Right cardiac atrium (tissue), 5 donors: ENCODE data around the gene CLCF1. TPM values are rescaled to one million over a fixed set of nuclear protein-coding genes. Genes with fewer than 3 reads are reported as not detected.
A peak's percentile ranks its signal among the peaks of the same experiment; 100 is the strongest.

ENCODE experiments used
- ATAC-seq, 2 donors: fragments of 200-7000 bp; cut with Tn5 transposase; one replicate each; pipeline versions ENCODE4 v1.8.0 to v1.9.1; 2020; ENCODE audit warnings: moderate library complexity in 2 of 2, mild to moderate bottlenecking in 1 of 2
- DNase-seq, 3 donors: peaks; one replicate each; pipeline ENCODE4 v3.0.0-alpha.2; 2020
- H3K27ac ChIP-seq: one replicate; pipeline ENCODE4 v1.5.1; 2013; ENCODE audit warnings: mild to moderate bottlenecking, low read length, control low read depth, moderate library complexity
- H3K27me3 ChIP-seq: one replicate; pipeline ENCODE4 v1.6.1; 2013; ENCODE audit not compliant: control insufficient read depth, insufficient read depth
- H3K4me1 ChIP-seq: one replicate; pipeline ENCODE4 v1.6.1; 2013; ENCODE audit warnings: low read length; ENCODE audit not compliant: control insufficient read depth, insufficient read depth
- H3K4me3 ChIP-seq: one replicate; pipeline ENCODE4 v1.5.1; 2013; ENCODE audit warnings: low read length, control low read depth
- H3K9me3 ChIP-seq: one replicate; pipeline ENCODE4 v1.6.1; 2013; ENCODE audit warnings: low read length; ENCODE audit not compliant: control insufficient read depth
- WGBS: extraction: QIAGEN DNeasy Blood & Tissue Kit; methylation state at CpG from one replicate; pipeline ENCODE4 v1.1.7; 2013; 5-methylcytosine and 5-hydroxymethylcytosine counted together
- intact Hi-C, 4 donors: fragments of 100-400 bp; cut with DNase I; formaldehyde crosslinking; loops; one replicate each; pipeline versions ENCODE4 v1.11.0 to v1.14.0; 2022 to 2023
- polyA plus RNA-seq: library from polyadenylated mRNA; stranded (reverse); fragments of 200-250 nt; gene quantifications from one replicate; pipeline ENCODE4 v1.2.3, GENCODE V29; 2013
- total RNA-seq, 4 donors: library from RNA; stranded (reverse); fragmentation: NEBNext Ultra II Directional; extraction: Animal tissue kit (Norgen Biotek cat#: 25700); gene quantifications; one replicate each; pipeline ENCODE4 v1.2.1, GENCODE V29; 2021
- donor health status: healthy with polysubstance abuse.
- donor health status: DM: no; HTN: yes; CAD: no.
- donor health status: DM: no; HTN: no; CAD: no.
- donor health status: DM: no; HTN: yes; CAD: no; lungs with severe emphysema.
- donor health status: DM: yes; HTN: yes; CAD: no.

CLCF1 gene
- total and polyA plus RNA-seq, 5 donors, result 2.9 to 6.1 (median 3.1) TPM

- intact Hi-C loops, result loop anchor here in 1 of 4 donors (10.0 kb wide), 1 partner anchor 109 kb away; the partner anchor contains the start of genes CDK2AP2 and PITPNM1
- ATAC-seq (no peak), DNase-seq (peak in 1 of 3 donors; percentile 47)
- Histone ChIP-seq H3K9me3 (no peaks in the 10 kb centered on the region), H3K27me3 (no peaks in the 10 kb centered on the region), H3K27ac (no peak overlapping the region), H3K4me1 (peaks cover 7% of the 10 kb centered on the region), H3K4me3 (no peak overlapping the region)
- WGBS, result 85% methylated on average over 19 of the region's 19 CpGs
Observed at GRCh38 chr11:67395555-67396258, 22.3 kb upstream of the CLCF1 start.

- H3K4me1 ChIP-seq, result peaks cover 2% of the 10 kb centered on the region
- 77% methylated on average over 5 of the region's 5 CpGs for WGBS
- ATAC-seq (no peak), DNase-seq (peak in 1 of 3 donors; percentile 30)
- H3K4me3 ChIP-seq, result no peak overlapping the region
- no peak overlapping the region for H3K27ac ChIP-seq
- intact Hi-C loops, result loop anchor here in 3 of 4 donors (5.0 to 10.0 kb wide), 3 partner anchors 42 to 113 kb away; partner anchors contain the start of genes CDK2AP2 (in 2 of the 3), PITPNM1 (in 2 of the 3) and POLD4 (in 1 of the 3)
- no peaks in the 10 kb centered on the region for H3K27me3 ChIP-seq
- no peaks in the 10 kb centered on the region for H3K9me3 ChIP-seq
Observed at GRCh38 chr11:67393990-67394389, 20.6 kb upstream of the CLCF1 start.

GRCh38 chr11:67393437-67393836 lies 20.0 kb upstream of the CLCF1 start:
- intact Hi-C loops, result loop anchor here in 3 of 4 donors (5.0 to 10.0 kb wide), 3 partner anchors 41 to 114 kb away; partner anchors contain the start of genes CDK2AP2 (in 2 of the 3), PITPNM1 (in 2 of the 3) and POLD4 (in 1 of the 3)
- WGBS, result 92% methylated on average over 18 of the region's 18 CpGs
- H3K27ac ChIP-seq, result no peak overlapping the region
- ATAC-seq, result no peak
- no peaks in the 10 kb centered on the region for H3K27me3 ChIP-seq
- H3K4me3 ChIP-seq, result no peak overlapping the region
- DNase-seq, result peak in 1 of 3 donors; percentile 47
- H3K9me3 ChIP-seq, result no peaks in the 10 kb centered on the region
- peaks cover 2% of the 10 kb centered on the region for H3K4me1 ChIP-seq

DNA sequence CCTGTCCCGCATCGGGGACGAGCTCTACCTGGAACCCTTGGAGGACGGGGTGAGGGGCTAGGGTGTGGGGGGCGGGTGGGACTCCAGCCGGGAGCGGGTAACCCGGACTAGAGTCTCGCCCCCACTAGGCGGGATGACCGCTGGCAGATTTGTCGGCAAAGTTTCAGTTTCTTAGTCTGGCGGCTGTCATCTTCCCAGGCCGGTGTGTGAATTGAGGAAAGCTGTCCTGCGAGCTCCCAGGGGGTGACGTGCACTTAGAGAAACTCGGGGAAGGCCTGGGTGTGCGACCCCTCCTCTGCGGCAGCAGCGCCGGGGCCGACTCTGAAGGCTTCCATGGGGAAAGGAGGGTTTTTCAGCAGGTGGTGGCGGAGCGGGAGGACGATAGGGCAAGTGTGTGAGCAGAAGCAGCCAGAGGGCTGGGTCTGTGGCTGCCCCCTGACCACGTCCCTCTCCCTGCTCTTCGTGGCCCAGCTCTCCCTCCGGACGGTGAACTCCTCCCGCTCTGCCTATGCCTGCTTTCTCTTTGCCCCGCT lies 18.9 kb upstream of the CLCF1 start:
- ATAC-seq, result peak; percentile 1

DNA sequence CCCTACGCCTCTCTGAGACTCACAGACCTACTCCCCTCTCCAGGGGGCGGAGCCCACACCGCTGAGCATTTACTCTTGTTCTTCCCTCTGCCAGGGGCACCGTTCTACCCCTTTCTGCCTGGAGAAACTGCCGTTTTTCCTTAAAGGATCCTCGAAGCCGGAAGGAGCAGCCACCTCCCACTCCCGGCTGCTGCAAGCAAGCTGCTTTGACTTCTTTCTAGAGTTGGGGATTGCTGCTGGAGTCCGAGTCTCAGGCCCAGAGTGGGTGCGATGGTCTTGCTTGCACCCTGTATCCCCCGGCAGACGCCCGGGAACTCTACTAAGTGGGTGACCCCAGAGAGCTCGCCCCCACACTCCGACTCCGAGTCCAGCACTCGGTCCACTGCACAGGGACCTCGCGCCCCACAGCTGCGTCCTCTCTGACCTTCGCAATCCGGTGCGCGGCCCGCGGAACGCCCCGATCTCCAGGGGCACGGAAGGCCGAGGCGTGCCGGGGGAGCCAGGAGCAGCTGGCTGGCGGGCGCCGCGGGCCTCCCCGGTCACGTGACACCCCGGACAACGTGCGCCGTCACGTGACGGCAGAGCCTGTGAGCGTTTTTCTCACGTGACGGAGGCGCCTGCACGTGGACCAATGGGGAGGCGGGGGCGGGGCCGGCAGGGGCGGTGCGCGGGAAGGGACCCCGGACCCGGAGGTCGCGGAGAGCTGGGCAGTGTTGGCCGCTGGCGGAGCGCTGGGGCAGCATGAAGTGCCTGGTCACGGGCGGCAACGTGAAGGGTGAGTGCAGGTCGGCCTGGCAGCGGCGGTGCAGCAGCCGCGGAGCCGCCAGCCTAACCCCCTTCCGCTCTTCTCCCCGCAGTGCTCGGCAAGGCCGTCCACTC lies 18.1 kb upstream of the CLCF1 start, which contains the start of gene RAD9A:
TSS of gene RAD9A (plus strand) at position 683 of the 879 bp plus-strand sequence. CDS start at position 742, 59 bp downstream.
- ATAC-seq (peak; percentile 88 to 90), DNase-seq (peak; percentile 96 to 99 (median 98))
- no peaks in the 10 kb centered on the region for H3K9me3 ChIP-seq
- intact Hi-C loops, result loop anchor here in 3 of 4 donors (5.0 to 10.0 kb wide), 3 partner anchors 39 to 116 kb away; partner anchors contain the start of genes CDK2AP2 (in 2 of the 3), PITPNM1 (in 2 of the 3) and POLD4 (in 1 of the 3)
- H3K4me3 ChIP-seq, result peak within 1 kb of the TSS; percentile 73
- H3K27ac ChIP-seq, result peak within 1 kb of the TSS; percentile 44
- under 1% methylated on average over 75 of the region's 75 CpGs for WGBS
- H3K27me3 ChIP-seq, result no peaks in the 10 kb centered on the region
- H3K4me1 ChIP-seq, result peaks cover 2% of the 10 kb centered on the region

More for the DNA sequence above, 18.9 kb upstream of the CLCF1 start:
- H3K9me3 ChIP-seq, result no peaks in the 10 kb centered on the region
- H3K4me1 ChIP-seq, result peaks cover 2% of the 10 kb centered on the region
- H3K27ac ChIP-seq, result peak overlapping the region; percentile 32
- H3K4me3 ChIP-seq, result peak overlapping the region; percentile 73
- DNase-seq, result no peak
- intact Hi-C loops, result loop anchor here in 3 of 4 donors (5.0 to 10.0 kb wide), 3 partner anchors 40 to 115 kb away; partner anchors contain the start of genes CDK2AP2 (in 2 of the 3), PITPNM1 (in 2 of the 3) and POLD4 (in 1 of the 3)
- WGBS, result 8% methylated on average over 31 of the region's 31 CpGs
- no peaks in the 10 kb centered on the region for H3K27me3 ChIP-seq

DNA sequence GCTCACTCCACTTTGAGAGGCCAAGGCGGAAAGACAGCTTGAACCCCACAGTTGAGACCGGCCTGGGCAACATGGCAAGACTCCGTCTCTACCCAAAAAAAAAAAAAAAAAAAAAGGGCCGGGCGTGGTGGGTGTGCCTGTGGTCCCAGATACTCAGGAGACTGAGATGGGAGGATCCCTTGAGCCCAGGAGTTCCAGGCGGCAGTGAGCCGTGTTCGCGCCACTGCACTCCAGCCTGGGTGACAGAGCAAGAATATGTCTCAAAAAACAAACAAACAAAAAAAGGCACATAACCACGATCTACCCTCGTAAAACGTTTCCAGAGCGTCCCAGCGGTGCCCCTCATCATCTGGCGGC lies 17.5 kb upstream of the CLCF1 start:
- Histone ChIP-seq H3K4me1 (peaks cover 2% of the 10 kb centered on the region), H3K27ac (peak overlapping the region; percentile 44), H3K9me3 (no peaks in the 10 kb centered on the region), H3K27me3 (no peaks in the 10 kb centered on the region), H3K4me3 (peak overlapping the region; percentile 73)
- intact Hi-C loops, result loop anchor here in 3 of 4 donors (5.0 to 10.0 kb wide), 3 partner anchors 39 to 116 kb away; partner anchors contain the start of genes CDK2AP2 (in 2 of the 3), PITPNM1 (in 2 of the 3) and POLD4 (in 1 of the 3)
- DNase-seq (no peak), ATAC-seq (no peak)
- WGBS, result 13% methylated on average over 15 of the region's 15 CpGs

GRCh38 chr11:67389477-67389876 lies 16.1 kb upstream of the CLCF1 start:
- H3K27ac ChIP-seq, result no peak overlapping the region
- intact Hi-C loops, result no loop called here
- peaks cover 2% of the 10 kb centered on the region for H3K4me1 ChIP-seq
- DNase-seq (peak in 1 of 3 donors; percentile 77), ATAC-seq (no peak)
- 62% methylated on average over 6 of the region's 6 CpGs for WGBS
- no peak overlapping the region for H3K4me3 ChIP-seq
- no peaks in the 10 kb centered on the region for H3K9me3 ChIP-seq
- H3K27me3 ChIP-seq, result no peaks in the 10 kb centered on the region

DNA sequence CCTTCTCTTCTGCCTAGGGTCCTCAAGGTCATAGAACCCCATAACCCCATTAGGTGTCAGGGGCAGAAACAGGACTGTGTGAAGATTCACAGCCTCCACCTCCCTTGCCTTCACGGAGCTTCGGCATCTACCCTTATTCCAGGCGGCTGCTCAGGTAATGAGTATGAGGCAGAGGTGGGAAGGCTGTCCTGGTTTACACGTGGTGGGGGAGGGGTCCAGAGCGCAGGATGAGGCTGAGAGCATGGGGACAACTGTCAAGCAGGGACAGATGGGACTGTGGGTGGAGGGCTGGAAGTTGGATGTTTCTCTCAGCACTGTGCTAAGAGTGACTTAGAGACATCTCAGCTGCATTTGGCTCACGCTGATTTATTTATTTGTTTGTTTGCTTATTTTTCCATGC lies 14.1 kb upstream of the CLCF1 start:
- Histone ChIP-seq H3K9me3 (no peaks in the 10 kb centered on the region), H3K27me3 (no peaks in the 10 kb centered on the region), H3K4me1 (peaks cover 2% of the 10 kb centered on the region), H3K4me3 (no peak overlapping the region), H3K27ac (no peak overlapping the region)
- ATAC-seq (no peak), DNase-seq (no peak)
- intact Hi-C loops, result no loop called here
- 63% methylated on average over 6 of the region's 6 CpGs for WGBS

- intact Hi-C loops, result no loop called here
- H3K27ac ChIP-seq, result no peak overlapping the region
- 20% methylated on average over 9 of the region's 9 CpGs for WGBS
Observed at GRCh38 chr11:67387069-67387468, 13.7 kb upstream of the CLCF1 start.

DNA sequence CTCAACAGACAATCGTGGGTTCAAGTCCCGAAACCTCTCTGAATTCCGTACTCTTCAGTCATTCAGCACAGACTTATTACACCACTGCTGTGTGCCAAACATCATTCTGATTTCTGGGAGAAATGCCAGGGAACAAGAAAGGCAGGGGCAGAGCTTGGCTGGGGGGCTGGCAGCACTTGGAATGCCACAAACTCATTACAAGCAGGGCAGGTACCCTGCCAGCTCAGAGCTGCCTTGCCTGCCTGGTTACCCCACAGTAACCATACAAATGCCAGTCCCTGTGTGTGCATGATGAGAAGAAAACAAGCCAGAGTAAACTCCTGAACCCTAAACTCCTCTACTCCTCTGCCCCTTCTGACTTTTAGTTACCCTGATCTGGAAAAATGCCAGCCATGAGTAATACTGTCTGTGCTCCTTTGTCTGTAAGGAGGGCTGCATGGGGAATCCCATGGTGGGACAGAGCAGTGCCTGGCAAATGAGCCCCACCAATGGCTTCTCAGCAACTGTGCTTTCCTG lies 11.5 kb upstream of the CLCF1 start:
- Histone ChIP-seq H3K4me3 (no peak overlapping the region), H3K27ac (no peak overlapping the region), H3K27me3 (no peaks in the 10 kb centered on the region), H3K9me3 (no peaks in the 10 kb centered on the region), H3K4me1 (no peaks in the 10 kb centered on the region)
- DNase-seq (no peak), ATAC-seq (no peak)
- 45% methylated on average over 3 of the region's 3 CpGs for WGBS
- intact Hi-C loops, result loop anchor here in 2 of 4 donors (2.0 to 5.0 kb wide), 2 partner anchors 34 to 38 kb away; no protein-coding TSS in a partner anchor

More at GRCh38 chr11:67387069-67387468, 13.7 kb upstream of the CLCF1 start:
- Histone ChIP-seq H3K4me1 (no peaks in the 10 kb centered on the region), H3K27me3 (no peaks in the 10 kb centered on the region), H3K4me3 (no peak overlapping the region), H3K9me3 (no peaks in the 10 kb centered on the region)
- ATAC-seq (no peak), DNase-seq (no peak)
